Liver (tissue), 9 donors: ENCODE data around the gene TRIP12. TPM values are rescaled to one million over a fixed set of nuclear protein-coding genes. Genes with fewer than 3 reads are reported as not detected.

ENCODE experiments used
- DNase-seq: peaks from one replicate; pipeline ENCODE4 v3.0.0-alpha.2; 2017; ENCODE audit warnings: low spot score
- H3K27ac ChIP-seq, 2 donors: one replicate each; pipeline ENCODE4 v1.7.0; 2013; ENCODE audit warnings: inconsistent platforms in 2 of 2, low read length in 2 of 2, control low read depth in 1 of 2, low read depth in 1 of 2, mild to moderate bottlenecking in 1 of 2
- H3K27me3 ChIP-seq, 4 donors: one replicate each; pipeline versions ENCODE4 v1.6.1 to v1.7.0; 2013; ENCODE audit warnings: low read length in 3 of 4, inconsistent platforms in 1 of 4, mild to moderate bottlenecking in 1 of 4, moderate library complexity in 1 of 4; ENCODE audit not compliant: control insufficient read depth in 4 of 4, insufficient read depth in 4 of 4
- H3K36me3 ChIP-seq, 4 donors: one replicate each; pipeline versions ENCODE4 v1.6.1 to v1.7.0; 2013; ENCODE audit warnings: low read length in 3 of 4, mild to moderate bottlenecking in 3 of 4, low read depth in 1 of 4, moderate library complexity in 1 of 4; ENCODE audit not compliant: control insufficient read depth in 4 of 4, insufficient read depth in 3 of 4
- H3K4me1 ChIP-seq, 4 donors: one replicate each; pipeline versions ENCODE4 v1.6.1 to v1.7.0; 2013; ENCODE audit warnings: low read length in 3 of 4, mild to moderate bottlenecking in 3 of 4, moderate library complexity in 1 of 4; ENCODE audit not compliant: control insufficient read depth in 4 of 4, insufficient read depth in 4 of 4
- H3K4me3 ChIP-seq, 3 donors: one replicate each; pipeline versions ENCODE4 v1.6.1 to v1.7.0; 2013; ENCODE audit warnings: low read length in 3 of 3, control low read depth in 1 of 3, low read depth in 1 of 3, mild to moderate bottlenecking in 1 of 3
- H3K9ac ChIP-seq, 2 donors: one replicate each; pipeline ENCODE4 v1.7.0; 2013; ENCODE audit warnings: low read length in 2 of 2, mild to moderate bottlenecking in 2 of 2, moderate library complexity in 2 of 2, control low read depth in 1 of 2, low read depth in 1 of 2
- H3K9me3 ChIP-seq, 4 donors: one replicate each; pipeline versions ENCODE4 v1.6.1 to v1.7.0; 2013; ENCODE audit warnings: low read length in 3 of 4; ENCODE audit not compliant: control insufficient read depth in 4 of 4
- EGR1 ChIP-seq, 2 donors: IDR thresholded peaks; 2 replicates each; pipeline ENCODE4 v1.6.1; 2016 to 2018; ENCODE audit warnings: antibody characterized with exemption in 2 of 2, low read depth in 2 of 2
- FOXA1 ChIP-seq: IDR thresholded peaks from 2 replicates; pipeline ENCODE4 v1.6.1; 2016; ENCODE audit warnings: antibody characterized with exemption
- FOXA2 ChIP-seq: IDR thresholded peaks from 2 replicates; pipeline ENCODE4 v1.6.1; 2016; ENCODE audit warnings: antibody characterized with exemption
- GABPA ChIP-seq, 2 donors: IDR thresholded peaks in 1 of 2; conservative IDR thresholded peaks in 1 of 2; 2 replicates each; pipeline ENCODE4 v1.6.1; 2016; ENCODE audit warnings: antibody characterized with exemption in 2 of 2, mild to moderate bottlenecking in 1 of 2, moderate library complexity in 1 of 2
- HNF4A ChIP-seq, 2 donors: conservative IDR thresholded peaks; 2 replicates each; pipeline ENCODE4 v1.6.1; 2016; ENCODE audit warnings: antibody characterized with exemption in 2 of 2, mild to moderate bottlenecking in 2 of 2
- HNF4G ChIP-seq: IDR thresholded peaks from 2 replicates; pipeline ENCODE4 v1.6.1; 2016; ENCODE audit warnings: antibody characterized with exemption
- JUND ChIP-seq, 2 donors: IDR thresholded peaks; 2 replicates each; pipeline ENCODE4 v1.6.1; 2016; ENCODE audit warnings: antibody characterized with exemption in 2 of 2
- NR2F2 ChIP-seq: IDR thresholded peaks from 2 replicates; pipeline ENCODE4 v1.6.1; 2016; ENCODE audit warnings: antibody characterized with exemption
- RAD21 ChIP-seq, 2 donors: IDR thresholded peaks; 2 replicates each; pipeline ENCODE4 v1.6.1; 2016; ENCODE audit warnings: antibody characterized with exemption in 2 of 2, mild to moderate bottlenecking in 2 of 2
- RXRA ChIP-seq, 2 donors: IDR thresholded peaks; 2 replicates each; pipeline ENCODE4 v1.6.1; 2017 to 2018; ENCODE audit warnings: antibody characterized with exemption in 2 of 2, mild to moderate bottlenecking in 1 of 2
- SP1 ChIP-seq: IDR thresholded peaks from 2 replicates; pipeline ENCODE4 v1.6.1; 2018; ENCODE audit warnings: antibody characterized with exemption, mild to moderate bottlenecking
- TAF1 ChIP-seq: conservative IDR thresholded peaks from 2 replicates; pipeline ENCODE4 v1.6.1; 2016; ENCODE audit warnings: antibody characterized with exemption, mild to moderate bottlenecking
- YY1 ChIP-seq: IDR thresholded peaks from 2 replicates; pipeline ENCODE4 v1.6.1; 2016; ENCODE audit warnings: antibody characterized with exemption, mild to moderate bottlenecking
- WGBS: extraction: QIAGEN DNeasy Blood & Tissue Kit; methylation state at CpG from one replicate; pipeline ENCODE4 v1.1.7; 2013; 5-methylcytosine and 5-hydroxymethylcytosine counted together
- polyA plus RNA-seq, 2 donors: library from polyadenylated mRNA; stranded (reverse) in 1 of 2; unstranded in 1 of 2; fragments of 200-250 nt in 1 of 2; fragments of >200 nt in 1 of 2; fragmentation: Nextera tagmentation in 1 of 2; extraction: Ambion mirVana in 1 of 2; gene quantifications; one replicate each; pipeline versions ENCODE4 v1.2.1 to v1.2.3, GENCODE V29; 2013 to 2015
- total RNA-seq, 2 donors: library from RNA; depleted of rRNA; stranded (reverse); fragments of >200 nt; gene quantifications; one replicate each; pipeline ENCODE4 v1.2.3, GENCODE V29; 2014
- TF ChIP-seq, protein P1 (sequence below): IDR thresholded peaks from 2 replicates; pipeline ENCODE4 v1.6.1; 2016; ENCODE audit warnings: antibody characterized with exemption, mild to moderate bottlenecking
- TF ChIP-seq, protein P2 (sequence below): IDR thresholded peaks from 2 replicates; pipeline ENCODE4 v1.6.1; 2016; ENCODE audit warnings: antibody characterized with exemption
- TF ChIP-seq, protein P3 (sequence below): IDR thresholded peaks from 2 replicates; pipeline ENCODE4 v1.6.1; 2016; ENCODE audit warnings: antibody characterized with exemption
- TF ChIP-seq, protein P4 (sequence below): IDR thresholded peaks from 2 replicates; pipeline ENCODE4 v1.6.1; 2016; ENCODE audit warnings: antibody characterized with exemption
- TF ChIP-seq, protein P5 (sequence below): fragments of 150-350 bp; IDR thresholded peaks from 2 replicates; pipeline ENCODE4 v1.5.1; 2017; ENCODE audit warnings: improper control_type of control experiment, low read depth, low read length; ENCODE audit not compliant: missing input control
- donor health status: healthy.
- donor health status: healthy.
- donor health status: healthy.
- donor health status: healthy.
- donor health status: healthy.

TRIP12 gene
- total and polyA plus RNA-seq, 4 donors: 13.9 to 128 (median 67.4) TPM

DNA sequence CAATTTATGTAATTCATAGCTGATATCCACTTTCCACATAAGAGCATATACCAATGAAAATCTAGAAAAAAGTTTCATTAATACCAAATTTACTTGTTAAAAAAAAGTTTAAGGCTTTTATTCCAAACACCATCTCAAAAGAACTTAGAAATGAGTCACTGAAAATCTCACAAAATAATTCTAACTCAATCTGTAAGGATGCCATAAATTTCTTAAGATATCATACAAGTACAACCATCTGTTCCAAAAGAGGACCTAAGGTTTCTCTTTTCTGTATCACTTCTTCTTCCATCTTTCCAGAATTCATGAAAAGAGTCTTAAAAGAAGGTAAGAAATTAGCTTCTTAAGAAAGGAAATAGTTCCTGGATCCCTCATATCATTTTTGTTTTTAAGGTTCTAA, 60.4 kb downstream of the TRIP12 start:
- no peak overlapping the region for H3K4me3 ChIP-seq
- DNase-seq: no peak
- H3K4me1 ChIP-seq: peaks cover 0 to 5% (median 1%) of the 10 kb centered on the region in 4 donors
- no peak overlapping the region for H3K9ac ChIP-seq
- TF ChIP-seq HNF4G: no peak
- TF ChIP-seq EGR1 (IDR thresholded peaks at IDR 0.05; ENCODE audit: low read depth in 2 of 2): no peak
- TF ChIP-seq FOXA2: no peak
- TF ChIP-seq SP1: no peak
- TF ChIP-seq, protein P1, sequence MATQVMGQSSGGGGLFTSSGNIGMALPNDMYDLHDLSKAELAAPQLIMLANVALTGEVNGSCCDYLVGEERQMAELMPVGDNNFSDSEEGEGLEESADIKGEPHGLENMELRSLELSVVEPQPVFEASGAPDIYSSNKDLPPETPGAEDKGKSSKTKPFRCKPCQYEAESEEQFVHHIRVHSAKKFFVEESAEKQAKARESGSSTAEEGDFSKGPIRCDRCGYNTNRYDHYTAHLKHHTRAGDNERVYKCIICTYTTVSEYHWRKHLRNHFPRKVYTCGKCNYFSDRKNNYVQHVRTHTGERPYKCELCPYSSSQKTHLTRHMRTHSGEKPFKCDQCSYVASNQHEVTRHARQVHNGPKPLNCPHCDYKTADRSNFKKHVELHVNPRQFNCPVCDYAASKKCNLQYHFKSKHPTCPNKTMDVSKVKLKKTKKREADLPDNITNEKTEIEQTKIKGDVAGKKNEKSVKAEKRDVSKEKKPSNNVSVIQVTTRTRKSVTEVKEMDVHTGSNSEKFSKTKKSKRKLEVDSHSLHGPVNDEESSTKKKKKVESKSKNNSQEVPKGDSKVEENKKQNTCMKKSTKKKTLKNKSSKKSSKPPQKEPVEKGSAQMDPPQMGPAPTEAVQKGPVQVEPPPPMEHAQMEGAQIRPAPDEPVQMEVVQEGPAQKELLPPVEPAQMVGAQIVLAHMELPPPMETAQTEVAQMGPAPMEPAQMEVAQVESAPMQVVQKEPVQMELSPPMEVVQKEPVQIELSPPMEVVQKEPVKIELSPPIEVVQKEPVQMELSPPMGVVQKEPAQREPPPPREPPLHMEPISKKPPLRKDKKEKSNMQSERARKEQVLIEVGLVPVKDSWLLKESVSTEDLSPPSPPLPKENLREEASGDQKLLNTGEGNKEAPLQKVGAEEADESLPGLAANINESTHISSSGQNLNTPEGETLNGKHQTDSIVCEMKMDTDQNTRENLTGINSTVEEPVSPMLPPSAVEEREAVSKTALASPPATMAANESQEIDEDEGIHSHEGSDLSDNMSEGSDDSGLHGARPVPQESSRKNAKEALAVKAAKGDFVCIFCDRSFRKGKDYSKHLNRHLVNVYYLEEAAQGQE: no peak
- TF ChIP-seq RAD21 (IDR thresholded peaks at IDR 0.05): no peak
- TF ChIP-seq, protein P2, sequence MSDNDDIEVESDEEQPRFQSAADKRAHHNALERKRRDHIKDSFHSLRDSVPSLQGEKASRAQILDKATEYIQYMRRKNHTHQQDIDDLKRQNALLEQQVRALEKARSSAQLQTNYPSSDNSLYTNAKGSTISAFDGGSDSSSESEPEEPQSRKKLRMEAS: no peak
- H3K36me3 ChIP-seq: peaks cover 8 to 23% (median 19%) of the 10 kb centered on the region in 4 donors
- H3K9me3 ChIP-seq: no peaks in the 10 kb centered on the region
- H3K27ac ChIP-seq: no peak overlapping the region
- H3K27me3 ChIP-seq: no peaks in the 10 kb centered on the region

DNA sequence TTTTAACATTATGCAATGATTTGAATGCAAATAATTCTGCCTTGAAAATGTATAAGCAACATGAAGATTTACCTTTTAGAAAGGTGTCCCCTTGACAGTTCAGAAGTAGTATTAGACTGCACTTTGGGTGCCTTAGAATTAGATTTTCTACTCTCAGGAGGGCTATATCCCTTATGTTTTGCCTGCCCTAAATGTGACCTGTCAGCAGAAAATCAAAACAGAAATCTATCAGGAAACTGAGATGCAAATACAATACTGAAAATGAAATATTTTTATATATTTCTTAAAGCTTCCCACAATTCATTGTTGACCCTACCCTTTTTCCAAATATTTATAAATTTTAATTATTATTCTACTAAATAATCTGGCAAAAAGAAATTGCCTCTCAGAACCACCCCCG, 61.5 kb downstream of the TRIP12 start:
- Histone ChIP-seq H3K27ac (no peak overlapping the region), H3K27me3 (no peaks in the 10 kb centered on the region), H3K4me3 (no peak overlapping the region), H3K9ac (no peak overlapping the region), H3K36me3 (peaks cover 8 to 27% (median 20%) of the 10 kb centered on the region in 4 donors), H3K9me3 (no peaks in the 10 kb centered on the region), H3K4me1 (peaks cover 0 to 5% (median 1%) of the 10 kb centered on the region in 4 donors)
- TF ChIP-seq YY1 (no peak), FOXA2 (no peak), TAF1 (no peak), GABPA (IDR thresholded peaks at IDR 0.05 in 1 of 2, conservative IDR thresholded peaks at IDR 0.05 in 1 of 2) (no peak), FOXA1 (no peak), EGR1 (IDR thresholded peaks at IDR 0.05; ENCODE audit: low read depth in 2 of 2) (no peak), HNF4A (conservative IDR thresholded peaks at IDR 0.05) (no peak), SP1 (no peak), JUND (IDR thresholded peaks at IDR 0.05) (no peak), RXRA (IDR thresholded peaks at IDR 0.05) (no peak), RAD21 (IDR thresholded peaks at IDR 0.05) (no peak), HNF4G (no peak), NR2F2 (no peak)
- TF ChIP-seq, protein P3, sequence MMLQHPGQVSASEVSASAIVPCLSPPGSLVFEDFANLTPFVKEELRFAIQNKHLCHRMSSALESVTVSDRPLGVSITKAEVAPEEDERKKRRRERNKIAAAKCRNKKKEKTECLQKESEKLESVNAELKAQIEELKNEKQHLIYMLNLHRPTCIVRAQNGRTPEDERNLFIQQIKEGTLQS: no peak
- TF ChIP-seq, protein P4, sequence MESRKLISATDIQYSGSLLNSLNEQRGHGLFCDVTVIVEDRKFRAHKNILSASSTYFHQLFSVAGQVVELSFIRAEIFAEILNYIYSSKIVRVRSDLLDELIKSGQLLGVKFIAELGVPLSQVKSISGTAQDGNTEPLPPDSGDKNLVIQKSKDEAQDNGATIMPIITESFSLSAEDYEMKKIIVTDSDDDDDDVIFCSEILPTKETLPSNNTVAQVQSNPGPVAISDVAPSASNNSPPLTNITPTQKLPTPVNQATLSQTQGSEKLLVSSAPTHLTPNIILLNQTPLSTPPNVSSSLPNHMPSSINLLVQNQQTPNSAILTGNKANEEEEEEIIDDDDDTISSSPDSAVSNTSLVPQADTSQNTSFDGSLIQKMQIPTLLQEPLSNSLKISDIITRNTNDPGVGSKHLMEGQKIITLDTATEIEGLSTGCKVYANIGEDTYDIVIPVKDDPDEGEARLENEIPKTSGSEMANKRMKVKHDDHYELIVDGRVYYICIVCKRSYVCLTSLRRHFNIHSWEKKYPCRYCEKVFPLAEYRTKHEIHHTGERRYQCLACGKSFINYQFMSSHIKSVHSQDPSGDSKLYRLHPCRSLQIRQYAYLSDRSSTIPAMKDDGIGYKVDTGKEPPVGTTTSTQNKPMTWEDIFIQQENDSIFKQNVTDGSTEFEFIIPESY: no peak
- TF ChIP-seq, protein P1: no peak
- TF ChIP-seq, protein P5, sequence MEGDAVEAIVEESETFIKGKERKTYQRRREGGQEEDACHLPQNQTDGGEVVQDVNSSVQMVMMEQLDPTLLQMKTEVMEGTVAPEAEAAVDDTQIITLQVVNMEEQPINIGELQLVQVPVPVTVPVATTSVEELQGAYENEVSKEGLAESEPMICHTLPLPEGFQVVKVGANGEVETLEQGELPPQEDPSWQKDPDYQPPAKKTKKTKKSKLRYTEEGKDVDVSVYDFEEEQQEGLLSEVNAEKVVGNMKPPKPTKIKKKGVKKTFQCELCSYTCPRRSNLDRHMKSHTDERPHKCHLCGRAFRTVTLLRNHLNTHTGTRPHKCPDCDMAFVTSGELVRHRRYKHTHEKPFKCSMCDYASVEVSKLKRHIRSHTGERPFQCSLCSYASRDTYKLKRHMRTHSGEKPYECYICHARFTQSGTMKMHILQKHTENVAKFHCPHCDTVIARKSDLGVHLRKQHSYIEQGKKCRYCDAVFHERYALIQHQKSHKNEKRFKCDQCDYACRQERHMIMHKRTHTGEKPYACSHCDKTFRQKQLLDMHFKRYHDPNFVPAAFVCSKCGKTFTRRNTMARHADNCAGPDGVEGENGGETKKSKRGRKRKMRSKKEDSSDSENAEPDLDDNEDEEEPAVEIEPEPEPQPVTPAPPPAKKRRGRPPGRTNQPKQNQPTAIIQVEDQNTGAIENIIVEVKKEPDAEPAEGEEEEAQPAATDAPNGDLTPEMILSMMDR: no peak
- TF ChIP-seq, protein P2: no peak
- 100% methylated on average over 1 of the region's 1 CpG for whole genome bisulfite sequencing
- DNase-seq: no peak
